Measurements from ENCODE around the gene CACHD1.
A peak's percentile ranks its signal among the peaks of the same experiment; 100 is the strongest.

CACHD1 gene

DNA sequence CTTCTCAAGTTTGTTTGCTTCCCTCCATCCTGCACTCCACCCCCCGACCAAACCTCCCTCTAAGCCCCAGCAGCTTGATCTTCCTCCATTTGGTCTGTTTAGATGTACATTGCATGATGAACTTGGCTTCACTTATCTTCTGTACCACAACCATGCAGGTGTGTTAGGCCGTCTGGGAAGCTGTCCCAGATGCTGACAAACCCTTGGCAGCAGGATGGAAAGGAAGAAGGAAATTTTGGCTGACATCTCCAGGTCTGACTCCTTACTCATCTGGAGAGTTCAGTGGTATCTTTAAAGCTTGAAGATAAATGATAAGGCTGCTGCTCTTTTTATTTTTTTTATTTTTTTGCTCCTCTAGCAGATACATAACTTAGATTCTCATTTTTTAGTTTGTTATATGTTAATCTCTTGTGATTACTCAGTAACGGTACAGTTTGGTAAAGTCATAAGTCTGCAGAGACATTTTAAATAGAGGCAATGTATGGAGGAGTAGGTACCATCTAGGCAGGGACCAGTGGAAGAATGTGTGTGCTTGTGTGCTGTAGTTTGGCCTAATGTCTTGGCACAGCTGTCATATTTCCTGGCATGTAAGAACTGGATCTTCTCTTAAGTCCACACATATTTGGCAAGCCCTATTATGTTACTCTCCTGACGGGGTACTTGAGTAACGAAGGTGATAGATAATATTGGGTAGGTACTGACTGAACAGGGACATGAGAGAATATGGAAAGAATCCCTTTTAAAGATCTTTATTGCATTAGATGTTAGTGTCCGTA, 79.7 kb downstream of the CACHD1 start:
- no peak for DNase-seq (ENCODE audit: low read depth, low spot score)

DNA sequence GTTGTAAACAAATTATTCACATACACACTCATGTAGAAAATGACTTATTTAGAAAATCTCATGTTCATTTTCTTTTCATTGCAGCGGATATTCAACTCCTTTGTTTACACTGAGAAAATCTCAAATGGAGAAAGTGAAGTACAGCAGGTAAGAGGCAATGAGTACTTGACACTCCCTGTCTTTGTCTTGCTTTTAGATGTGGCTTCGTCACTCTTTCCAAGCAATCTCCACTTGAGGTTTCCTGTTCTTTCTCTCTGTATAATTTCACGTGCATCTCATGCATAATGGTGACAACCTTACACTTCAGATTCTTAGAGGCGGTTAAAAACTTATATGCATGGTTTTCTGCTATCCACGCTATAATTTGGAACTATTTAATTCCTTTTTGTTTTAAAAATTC, 80.6 kb downstream of the CACHD1 start:
- no peak for DNase-seq (ENCODE audit: low read depth, low spot score)

DNA sequence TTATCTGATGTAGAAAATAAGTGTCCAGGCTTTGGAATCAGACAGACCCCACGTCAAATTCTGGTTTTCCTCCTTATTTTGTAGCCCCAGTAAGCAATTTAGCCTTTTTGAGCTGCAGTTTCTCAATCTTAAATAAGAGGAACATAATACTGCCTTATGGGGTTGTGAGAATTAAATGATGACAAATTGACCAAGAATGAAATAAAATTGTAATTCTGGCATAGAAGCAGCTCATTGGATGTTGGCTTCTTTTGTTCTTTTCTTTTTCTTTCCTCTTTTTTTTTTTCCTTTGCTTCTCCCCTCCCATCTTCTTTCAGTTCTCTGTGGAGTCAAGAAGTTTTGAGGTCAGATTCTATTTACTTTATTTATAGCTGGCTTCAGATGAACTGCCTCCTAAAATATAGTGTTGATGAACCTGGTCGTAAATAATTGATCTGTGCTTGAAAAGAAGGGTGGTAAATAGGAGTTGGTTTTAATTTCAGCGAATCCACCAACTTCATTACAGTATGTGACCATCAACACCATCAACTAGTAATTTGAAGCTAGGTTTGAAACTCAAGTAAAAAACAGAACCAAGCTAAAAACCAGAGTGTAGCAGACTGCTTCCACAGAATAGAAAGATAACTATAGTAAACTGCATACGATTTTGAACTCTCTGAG, 81.1 kb downstream of the CACHD1 start:
- DNase-seq (ENCODE audit: low read depth, low spot score), result no peak

DNA sequence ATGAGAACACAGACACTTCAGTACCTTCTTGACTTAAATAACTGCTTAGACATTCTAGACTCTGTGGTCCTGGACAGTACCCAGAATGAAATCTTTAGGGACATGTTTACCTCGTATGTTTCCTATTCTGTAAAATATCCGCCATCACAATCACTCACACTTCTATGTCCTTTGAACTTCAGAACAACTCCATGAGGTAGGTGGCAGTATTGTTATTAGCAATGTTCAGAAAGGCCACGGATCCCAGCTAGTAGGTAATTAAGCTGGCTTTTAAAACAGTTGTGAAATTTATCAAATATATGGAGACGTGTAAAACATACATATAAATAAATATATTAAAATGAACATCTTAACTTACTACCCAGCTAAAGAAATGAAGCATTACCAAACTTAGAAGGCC, 83.4 kb downstream of the CACHD1 start:
- no peak for DNase-seq (ENCODE audit: low read depth, low spot score)

DNA sequence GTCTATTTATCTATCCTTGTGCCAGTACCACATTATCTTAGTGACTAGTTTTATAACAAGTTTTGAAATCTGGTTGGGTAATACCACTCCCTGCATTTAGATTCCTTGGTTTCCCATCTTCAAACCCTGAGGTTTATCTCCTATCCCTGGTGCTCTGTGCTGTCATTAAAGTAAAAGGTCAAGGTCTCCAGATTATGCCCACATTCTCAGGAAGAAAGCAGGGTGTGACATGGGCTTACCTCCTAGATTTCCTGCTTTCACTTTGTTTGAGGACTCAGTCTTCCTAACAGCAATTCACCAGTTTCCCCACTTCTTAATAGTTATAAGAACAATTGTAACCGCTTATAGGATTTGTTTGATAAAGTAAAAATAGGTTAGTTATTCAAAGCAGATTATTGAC, 86.0 kb downstream of the CACHD1 start:
- no peak for DNase-seq (ENCODE audit: low read depth, low spot score)

DNA sequence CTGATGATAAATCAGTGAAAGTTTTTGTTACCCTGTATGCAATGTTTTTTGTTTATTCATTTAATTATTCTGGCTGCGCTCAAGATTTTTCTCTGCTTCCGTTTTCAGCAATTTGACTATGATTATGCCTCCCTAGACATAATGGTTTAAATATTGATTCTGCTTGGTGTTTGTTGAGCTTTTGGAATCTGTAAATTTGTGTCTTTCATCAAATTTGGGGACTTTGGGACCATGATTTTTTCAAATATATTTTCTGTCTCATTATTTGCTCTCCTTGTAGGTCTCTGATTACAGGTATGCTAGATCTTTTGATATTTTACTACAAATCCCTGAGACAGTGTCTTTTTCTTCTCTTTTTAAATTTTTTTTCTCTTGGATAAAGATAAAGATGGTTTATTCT, 92.1 kb downstream of the CACHD1 start:
- no peak for DNase-seq (ENCODE audit: low read depth, low spot score)

DNA sequence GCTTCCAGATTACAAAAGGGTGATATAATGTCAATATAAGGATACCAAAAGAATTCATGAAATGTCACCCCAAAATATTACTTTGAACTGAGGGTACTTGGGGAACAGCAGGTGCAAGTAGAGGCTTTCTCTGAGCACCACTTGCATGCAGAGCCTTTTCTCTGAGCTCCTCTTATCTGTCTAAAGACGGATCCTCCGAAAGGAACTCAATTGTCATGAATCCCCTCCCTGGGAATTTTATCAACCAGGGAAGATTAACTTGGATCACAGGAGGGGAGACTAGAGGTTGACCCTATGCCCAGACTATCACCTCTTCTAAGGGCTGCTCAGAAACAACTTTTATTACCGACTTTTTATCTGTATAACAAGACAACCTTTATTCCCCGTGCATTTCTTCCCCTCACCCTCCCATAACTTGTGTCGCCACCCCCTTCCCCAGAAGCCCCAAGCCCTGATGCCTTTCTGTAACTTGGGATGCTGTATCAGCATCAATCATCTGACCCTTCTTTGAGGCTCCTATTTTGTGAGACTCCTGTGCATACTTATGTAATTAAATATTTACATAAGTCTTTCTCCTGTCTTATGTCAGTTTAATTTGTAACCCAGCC, 94.1 kb downstream of the CACHD1 start:
- DNase-seq (ENCODE audit: low read depth, low spot score), result no peak

DNA sequence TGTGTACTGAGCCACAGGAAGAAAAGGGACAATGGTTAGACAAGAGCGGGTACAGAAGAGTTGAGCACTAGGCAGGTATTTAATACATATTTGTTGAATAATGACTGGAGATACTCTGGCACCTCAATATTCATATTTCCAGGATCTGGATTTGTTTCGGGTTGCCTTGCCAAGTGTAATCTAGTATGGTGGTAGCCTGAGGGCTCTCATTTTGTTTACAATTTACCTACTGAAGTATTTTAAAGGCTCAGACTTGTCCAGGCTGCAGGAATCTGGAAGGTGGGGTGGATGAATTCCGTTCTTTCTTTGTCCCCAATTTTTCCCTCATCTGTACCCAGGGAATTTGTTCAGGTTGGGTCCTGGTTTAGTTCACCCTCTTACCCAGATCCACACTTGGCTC, 95.0 kb downstream of the CACHD1 start:
- DNase-seq (ENCODE audit: low read depth, low spot score), result no peak

DNA sequence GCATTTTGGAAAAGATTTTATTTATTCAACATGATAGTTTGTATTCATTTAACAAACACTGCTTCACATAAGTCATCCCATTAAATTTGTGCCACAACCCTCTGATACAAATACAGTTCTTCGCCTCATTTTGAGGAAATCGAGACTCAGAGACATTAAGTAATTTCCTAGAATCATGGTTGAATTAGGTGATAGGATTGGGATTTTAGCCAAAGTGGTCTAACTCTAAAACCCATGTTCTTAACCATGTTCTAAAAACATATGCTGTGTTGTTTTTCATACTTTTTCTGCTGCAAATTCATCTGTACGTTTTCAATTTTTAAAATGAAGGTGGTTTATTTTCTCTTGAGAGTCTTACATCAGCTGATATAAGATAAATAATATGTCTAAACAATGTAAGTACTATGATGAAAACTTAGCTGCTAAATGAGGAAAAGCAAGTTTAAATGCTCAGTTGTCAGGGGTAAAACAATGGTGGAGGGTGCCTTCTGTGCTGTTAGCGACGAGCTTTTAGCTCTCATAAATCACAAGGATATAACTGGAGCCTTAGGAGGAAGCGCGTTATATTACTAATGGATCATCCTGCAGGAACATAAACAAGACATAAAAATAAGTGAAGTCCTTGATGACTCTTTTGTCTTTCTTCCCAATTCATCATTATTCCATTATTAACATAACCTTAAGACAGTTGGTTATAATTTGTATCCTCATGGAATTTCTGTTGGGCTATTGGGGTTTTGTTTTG, 97.7 kb downstream of the CACHD1 start:
- DNase-seq (ENCODE audit: low read depth, low spot score), result no peak

DNA sequence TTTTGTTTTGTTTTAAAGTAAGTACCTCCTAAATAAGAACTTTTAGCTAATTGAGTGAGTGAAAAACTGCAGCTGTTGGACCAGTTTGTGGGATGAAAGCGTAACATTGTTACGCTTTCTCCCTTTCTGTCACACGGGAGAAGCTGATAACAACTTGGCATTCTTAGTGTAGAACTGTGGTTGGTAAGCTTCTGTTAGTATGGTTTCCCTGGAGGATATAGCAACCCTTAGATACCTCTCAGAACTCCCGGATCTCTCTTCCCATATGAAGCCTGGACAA, 98.2 kb downstream of the CACHD1 start:
- no peak for DNase-seq (ENCODE audit: low read depth, low spot score)

DNA sequence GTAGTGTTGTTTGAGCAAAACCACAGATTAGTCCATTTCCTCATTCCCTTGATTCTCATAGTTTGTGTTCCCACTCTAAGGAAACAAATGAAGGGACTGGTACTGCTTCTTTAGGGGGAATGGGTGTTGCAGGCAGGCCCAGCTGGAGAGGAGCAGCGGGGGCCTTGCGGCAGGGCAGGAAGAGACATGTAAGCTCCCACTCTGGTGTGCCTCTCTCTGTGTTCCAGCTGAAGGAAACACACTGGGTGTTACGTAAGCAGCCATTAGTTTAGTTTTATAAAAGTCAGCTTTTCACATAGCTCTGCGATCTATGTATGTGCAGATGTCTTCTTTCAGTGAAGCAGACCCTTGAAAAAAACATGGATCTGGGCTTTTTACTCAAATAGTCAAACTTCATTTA, 99.5 kb downstream of the CACHD1 start:
- DNase-seq (ENCODE audit: low read depth, low spot score), result no peak

DNA sequence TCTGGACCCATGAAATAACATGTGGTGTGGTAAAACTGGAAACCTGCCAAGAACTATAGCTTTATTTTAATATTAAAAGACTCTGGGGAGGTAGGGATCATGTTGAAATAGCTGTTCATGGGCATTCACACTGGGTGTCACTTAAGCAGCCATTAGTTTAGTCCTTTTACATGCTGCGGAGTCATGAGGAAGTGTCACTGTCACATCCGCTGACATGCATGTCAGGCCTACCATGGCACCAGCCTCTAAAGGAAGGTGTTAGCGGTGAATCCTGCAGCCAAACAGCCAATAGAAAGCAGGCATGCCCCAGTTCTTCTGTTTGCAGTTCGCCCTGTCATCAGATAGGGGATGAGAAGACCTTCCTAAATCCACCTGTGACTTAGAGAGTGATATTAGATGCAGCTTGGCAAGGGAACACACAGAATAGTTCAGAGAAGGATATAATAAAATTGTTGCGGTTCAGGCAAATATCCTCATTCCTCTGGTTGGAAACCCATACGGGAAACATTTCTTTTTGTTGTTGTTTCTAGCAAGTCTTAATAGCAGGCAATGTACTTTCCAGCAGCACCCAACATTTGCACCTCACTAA, 100.4 kb downstream of the CACHD1 start:
- DNase-seq (ENCODE audit: low read depth, low spot score), result no peak

DNA sequence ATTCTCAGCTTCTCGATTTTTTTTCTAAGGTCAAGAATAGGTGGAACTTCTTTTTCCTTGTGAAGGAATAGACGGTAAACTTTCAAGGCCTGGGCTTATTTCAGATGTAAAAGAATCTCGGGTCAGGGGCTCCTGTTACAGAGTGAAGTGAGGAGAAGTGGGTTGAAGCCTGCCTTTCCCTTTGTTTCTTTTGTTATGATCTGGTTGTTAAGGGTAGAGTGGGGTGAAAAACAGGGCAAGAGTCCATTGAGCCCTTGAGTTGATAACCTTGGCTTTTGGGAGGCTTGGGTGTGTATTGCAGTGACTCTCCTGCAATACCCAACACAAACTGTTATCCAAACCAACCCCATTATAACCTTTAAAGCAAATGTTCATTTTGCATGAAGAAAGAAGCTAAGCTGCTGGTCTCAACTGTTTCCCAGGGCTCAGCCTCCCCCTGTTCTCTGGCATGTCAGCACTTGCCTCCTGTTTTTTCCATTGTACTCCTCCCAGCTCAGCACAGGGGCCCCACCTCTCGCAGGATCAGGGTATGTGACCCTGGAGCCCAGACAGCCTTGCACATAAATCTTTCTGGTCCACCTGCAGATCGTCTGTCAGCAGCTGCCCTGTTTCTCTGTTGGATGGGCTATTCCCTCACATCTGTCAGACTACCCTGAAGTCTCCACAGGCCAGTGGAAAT, 102.4 kb downstream of the CACHD1 start:
- DNase-seq (ENCODE audit: low read depth, low spot score), result peak; percentile 58

DNA sequence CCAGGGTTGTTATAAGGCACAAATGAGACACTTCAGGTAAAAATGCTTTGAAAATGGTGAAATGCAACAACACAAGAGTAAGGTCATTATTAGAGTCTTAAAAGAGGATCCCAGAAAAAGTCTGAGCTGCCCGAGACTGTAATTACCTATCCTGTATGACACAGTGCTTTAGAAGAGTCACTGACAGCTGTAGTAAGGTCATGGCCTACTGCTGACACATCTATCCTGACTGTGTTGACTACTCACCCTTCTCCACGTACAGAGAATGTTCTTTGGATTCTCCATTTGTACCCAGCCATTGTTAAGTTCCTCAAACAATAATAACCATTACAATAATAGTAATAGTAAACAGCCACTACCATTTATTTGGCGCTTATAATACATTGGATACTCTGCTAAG, 104.4 kb downstream of the CACHD1 start:
- DNase-seq (ENCODE audit: low read depth, low spot score), result no peak

DNA sequence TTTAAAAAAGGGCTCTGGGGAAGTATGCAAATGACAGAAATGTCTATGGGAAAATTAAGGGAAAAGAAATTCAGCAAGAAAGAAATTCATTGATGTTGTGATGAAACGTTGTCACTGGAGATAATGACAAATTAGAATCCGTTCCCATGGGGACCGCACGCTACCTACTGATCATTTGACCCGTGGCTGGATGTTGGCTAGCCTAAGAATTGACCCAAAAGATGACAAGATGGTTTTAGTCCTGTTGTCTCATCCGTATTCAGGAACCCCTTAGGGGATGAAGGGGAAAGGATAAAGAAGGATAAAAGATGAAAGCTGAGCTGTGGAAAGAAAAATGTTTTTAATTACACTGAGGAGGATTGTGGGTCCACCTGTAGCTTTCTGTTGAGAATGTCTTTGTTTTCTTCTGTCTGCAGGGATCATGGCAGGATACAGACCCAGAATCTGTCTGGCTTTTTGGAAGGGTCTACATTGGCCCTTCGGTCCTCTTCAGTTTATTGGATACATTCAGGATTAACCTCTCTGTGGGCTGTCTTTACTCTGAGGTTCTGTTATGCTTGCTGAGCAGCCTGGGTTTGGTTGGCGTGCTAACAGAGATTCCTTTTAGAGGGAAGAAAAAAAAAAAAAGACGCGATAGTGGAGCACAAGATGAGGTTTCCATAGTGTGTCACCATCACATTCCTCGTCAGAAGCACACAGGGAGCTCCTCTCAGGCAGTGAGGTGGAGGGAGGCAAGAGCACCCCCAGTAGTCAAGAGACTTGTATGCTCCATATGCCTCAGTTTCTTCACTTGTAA, 106.2 kb downstream of the CACHD1 start:
- no peak for DNase-seq (ENCODE audit: low read depth, low spot score)

DNA sequence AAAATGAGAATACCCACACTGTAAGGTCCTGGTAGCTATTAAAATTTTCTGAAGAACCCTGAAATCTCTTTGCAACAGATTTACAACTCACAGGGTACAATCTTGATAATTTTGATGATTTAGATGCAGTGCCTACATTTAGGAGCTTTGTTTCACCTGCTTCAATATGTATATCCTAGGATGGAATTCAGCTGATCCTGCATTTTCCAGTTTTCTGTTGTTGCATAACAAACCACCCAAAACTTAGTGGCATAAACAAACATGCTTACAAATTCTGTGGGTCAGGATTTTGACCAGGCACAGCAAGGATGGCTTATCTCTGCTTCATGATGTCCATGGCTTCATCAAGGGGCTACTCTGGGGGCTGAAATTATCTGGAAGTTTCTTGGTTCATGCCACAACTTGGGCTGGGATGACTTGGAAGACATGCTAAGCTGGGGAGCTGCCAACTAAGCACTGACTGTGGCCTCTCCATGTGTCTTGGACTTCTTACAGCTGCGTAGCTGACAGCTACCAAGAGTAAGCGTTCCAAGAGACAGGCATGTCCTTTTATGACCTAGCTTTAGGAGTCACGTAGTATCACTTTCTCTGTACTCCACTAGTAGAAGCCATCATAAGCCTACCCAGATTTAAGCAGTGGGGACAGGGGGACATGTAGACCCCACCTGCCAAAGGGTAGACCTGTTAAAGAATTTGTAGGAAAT, 108.5 kb downstream of the CACHD1 start:
- DNase-seq (ENCODE audit: low read depth, low spot score), result no peak

DNA sequence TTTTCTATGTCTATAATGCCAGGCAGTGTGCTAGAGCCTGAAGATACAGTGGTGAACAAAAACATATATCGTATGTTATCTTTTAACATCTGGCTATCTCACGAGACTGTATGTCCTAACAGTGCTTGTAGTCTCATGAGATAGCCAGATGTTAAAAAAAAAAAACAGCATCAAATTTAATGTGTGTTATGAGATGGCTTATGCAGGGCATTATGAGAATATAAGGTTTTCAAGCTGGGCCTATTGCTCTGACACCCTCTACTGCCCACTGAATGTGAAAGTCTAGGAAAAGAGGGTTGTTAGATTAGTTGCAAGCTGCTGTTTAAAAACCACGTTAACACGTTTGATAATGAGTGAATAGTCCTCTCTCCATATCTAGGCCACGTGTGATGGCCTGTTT, 109.8 kb downstream of the CACHD1 start:
- no peak for DNase-seq (ENCODE audit: low read depth, low spot score)

DNA sequence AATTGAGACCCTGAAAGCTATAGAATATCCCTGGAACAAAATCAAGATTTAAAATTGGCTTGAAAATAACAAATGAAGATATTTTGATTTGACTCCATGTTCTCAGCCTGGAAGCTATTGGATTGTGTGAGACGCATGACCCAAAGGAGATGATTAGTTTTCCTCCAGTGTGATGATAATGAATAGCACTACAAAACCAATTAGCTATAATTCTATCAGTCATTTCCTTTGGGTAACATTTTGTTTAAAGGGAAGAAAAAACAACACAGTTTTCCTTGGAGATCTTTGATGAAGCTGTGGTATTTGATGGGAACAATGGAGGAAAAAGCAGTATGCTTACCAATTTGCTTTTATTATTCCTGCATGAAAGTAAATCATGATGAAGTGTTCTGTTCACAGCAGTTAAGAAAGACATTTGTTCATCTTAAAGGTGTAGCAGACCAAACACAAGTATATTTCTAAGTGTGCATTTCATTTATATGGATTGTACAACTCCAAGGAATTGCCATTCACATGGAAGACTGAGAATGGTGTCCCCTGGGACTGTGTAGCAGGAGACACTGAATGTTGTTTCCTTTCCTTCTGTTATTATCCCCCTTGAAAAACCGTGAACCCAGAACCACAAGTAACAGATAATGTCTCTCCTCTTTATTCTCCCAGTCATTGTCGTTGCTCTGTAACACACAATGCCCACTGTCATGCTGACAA, 111.4 kb downstream of the CACHD1 start:
- DNase-seq (ENCODE audit: low read depth, low spot score), result no peak

DNA sequence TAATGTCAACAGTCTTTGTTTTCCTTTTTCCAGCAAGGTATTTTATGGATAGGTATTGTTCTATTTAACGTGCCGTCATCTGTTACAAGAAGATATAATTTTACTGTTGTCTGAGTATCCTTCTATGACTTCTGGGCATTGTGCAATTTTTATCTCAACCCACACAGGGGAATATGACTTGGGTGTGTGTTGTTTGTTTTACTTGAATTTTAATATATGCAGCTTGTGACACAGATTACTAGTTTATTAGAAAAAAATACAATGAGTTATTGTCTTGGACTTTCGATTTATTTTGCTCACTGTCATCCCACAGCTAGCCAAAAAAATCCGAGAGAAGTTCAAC, 111.9 kb downstream of the CACHD1 start:
- DNase-seq (ENCODE audit: low read depth, low spot score), result no peak

DNA sequence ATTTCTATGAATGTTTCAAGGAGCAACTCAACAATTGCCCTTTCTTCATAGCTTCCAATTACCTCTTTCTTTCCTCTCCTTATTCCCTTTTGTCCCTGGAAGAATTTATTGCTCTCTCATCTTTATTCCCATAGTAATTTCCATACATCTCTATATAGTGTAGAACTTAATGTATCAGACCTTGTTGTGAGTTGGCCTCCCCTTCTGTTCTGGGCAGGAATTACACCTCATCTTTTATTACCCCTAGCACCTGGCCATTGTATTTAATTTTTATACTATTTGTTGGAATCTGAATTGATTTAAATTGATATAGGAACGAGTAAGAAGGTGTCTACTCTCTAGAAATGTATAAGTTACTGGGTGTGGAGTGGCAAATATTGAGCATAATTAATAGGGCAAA, 114.5 kb downstream of the CACHD1 start:
- no peak for DNase-seq (ENCODE audit: low read depth, low spot score)
